Neural progenitor cell (in vitro differentiated cells): ENCODE results near the gene GARIN5B. TPM values are rescaled to one million over a fixed set of nuclear protein-coding genes. Genes with fewer than 3 reads are reported as not detected.

Source experiments
- DNase-seq: peaks from one replicate; pipeline ENCODE4 v3.0.0-alpha.2; 2016; ENCODE audit warnings: low spot score
- H2AFZ ChIP-seq: fragments of 200-600 bp; sonication (generic); replicated peaks from 2 replicates; pipeline ENCODE4 v1.6.1; 2016; ENCODE audit warnings: antibody characterized with exemption
- H3F3A ChIP-seq: fragments of 200-600 bp; sonication (generic); 2 replicates; pipeline ENCODE4 v1.6.1; 2016; ENCODE audit warnings: antibody characterized with exemption, low read depth
- H3K27ac ChIP-seq: fragments of 200-600 bp; sonication (generic); 2 replicates; pipeline ENCODE4 v1.5.1; 2016; ENCODE audit warnings: mild to moderate bottlenecking
- H3K27me3 ChIP-seq: fragments of 200-600 bp; sonication (generic); 2 replicates; pipeline ENCODE4 v1.6.1; 2016; ENCODE audit warnings: mild to moderate bottlenecking, moderate library complexity
- H3K36me3 ChIP-seq: fragments of 200-600 bp; sonication (generic); 2 replicates; pipeline ENCODE4 v1.5.1; 2016
- H3K4me1 ChIP-seq: fragments of 200-600 bp; sonication (generic); 2 replicates; pipeline ENCODE4 v1.6.1; 2016; ENCODE audit warnings: mixed run types
- H3K4me2 ChIP-seq: fragments of 200-600 bp; sonication (generic); 2 replicates; pipeline ENCODE4 v1.6.1; 2016
- H3K4me3 ChIP-seq: fragments of 200-600 bp; sonication (generic); 2 replicates; pipeline ENCODE4 v1.5.1; 2016
- H3K79me2 ChIP-seq: fragments of 200-600 bp; sonication (generic); 2 replicates; pipeline ENCODE4 v1.6.1; 2016; ENCODE audit warnings: low read depth
- H3K9ac ChIP-seq: fragments of 200-600 bp; sonication (generic); 2 replicates; pipeline ENCODE4 v1.6.1; 2016
- H3K9me3 ChIP-seq: fragments of 200-600 bp; sonication (generic); 2 replicates; pipeline ENCODE4 v1.5.1; 2016; ENCODE audit warnings: low read depth
- H4K20me1 ChIP-seq: fragments of 200-600 bp; sonication (generic); 2 replicates; pipeline ENCODE4 v1.6.1; 2016; ENCODE audit warnings: low read depth
- H3K27ac Mint-ChIP-seq: 3 replicates; pipeline ENCODE4 v1.8.0; 2021; ENCODE audit warnings: mixed read lengths
- H3K27me3 Mint-ChIP-seq: 2 replicates; pipeline ENCODE4 v1.8.0; 2022; ENCODE audit warnings: low read depth, mild to moderate bottlenecking, inconsistent platforms, moderate library complexity, mixed read lengths; ENCODE audit not compliant: insufficient read depth
- H3K36me3 Mint-ChIP-seq: 3 replicates; pipeline ENCODE4 v1.8.0; 2021; ENCODE audit warnings: mixed read lengths
- H3K4me1 Mint-ChIP-seq: 3 replicates; pipeline ENCODE4 v1.8.0; 2021; ENCODE audit warnings: mixed read lengths
- H3K4me3 Mint-ChIP-seq: 3 replicates; pipeline ENCODE4 v1.8.0; 2021; ENCODE audit warnings: mild to moderate bottlenecking, moderate library complexity, mixed read lengths
- H3K9me3 Mint-ChIP-seq: 3 replicates; pipeline ENCODE4 v1.8.0; 2020; ENCODE audit warnings: mixed read lengths
- EZH2 ChIP-seq: fragments of 200-600 bp; sonication (generic); IDR thresholded peaks from 2 replicates; pipeline ENCODE4 v1.6.1; 2017; ENCODE audit warnings: antibody characterized with exemption, mild to moderate bottlenecking, moderate library complexity
- EZH2phosphoT487 ChIP-seq: fragments of 200-600 bp; sonication (generic); IDR thresholded peaks from 2 replicates; pipeline ENCODE4 v1.6.1; 2017; ENCODE audit warnings: antibody characterized with exemption
- total RNA-seq: library from RNA; depleted of rRNA; stranded (reverse); fragments of >200 nt; gene quantifications from 2 replicates; pipeline ENCODE4 v1.2.3, GENCODE V29; 2015; ENCODE audit warnings: low replicate concordance
- TF ChIP-seq, protein P1 (sequence below): fragments of 200-600 bp; sonication (generic); IDR thresholded peaks from 2 replicates; pipeline ENCODE4 v1.5.1; 2017; ENCODE audit warnings: antibody characterized with exemption, mild to moderate bottlenecking

The GARIN5B gene
- total RNA-seq, 1 donor from 2014 or later = not detected

DNA sequence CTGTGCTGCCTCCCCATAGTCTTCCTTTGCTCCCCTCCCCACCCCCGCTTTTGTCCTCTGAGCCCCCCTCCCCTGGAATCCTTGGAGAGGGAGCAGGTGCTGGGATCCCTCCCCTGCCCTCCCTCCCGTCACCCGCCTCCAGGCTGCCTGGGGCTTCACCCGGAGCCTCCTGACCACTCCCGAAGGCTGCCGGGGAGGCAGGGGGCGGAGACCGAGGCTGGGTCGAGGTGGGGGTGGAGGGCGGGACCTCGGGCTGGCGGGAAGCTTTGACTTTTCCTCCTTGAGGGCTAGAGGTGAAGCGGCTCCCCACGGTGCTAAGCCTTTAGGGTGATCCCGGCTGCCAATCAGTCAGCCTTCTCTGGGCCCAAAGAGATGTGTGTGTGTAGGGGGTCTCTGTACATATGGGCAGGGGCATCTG lies 21.9 kb downstream of the GARIN5B start:
- Mint-ChIP-seq H3K36me3 (peaks cover 8% of the 10 kb centered on the region), H3K9me3 (no peaks in the 10 kb centered on the region), H3K4me1 (peaks cover 25% of the 10 kb centered on the region), H3K27ac (peak overlapping the region; percentile 29), H3K4me3 (peak overlapping the region; percentile 98), H3K27me3 (peaks cover 14% of the 10 kb centered on the region)
- no peak overlapping the region for H3K27ac ChIP-seq
- no peaks in the 10 kb centered on the region for H3K27me3 ChIP-seq
- H3K79me2 ChIP-seq = peaks cover 26% of the 10 kb centered on the region
- no peaks in the 10 kb centered on the region for H3K9me3 ChIP-seq
- H3K4me3 ChIP-seq = peak overlapping the region; percentile 95
- H3K36me3 ChIP-seq = no peaks in the 10 kb centered on the region
- H3K4me1 ChIP-seq = peaks cover 8% of the 10 kb centered on the region
- no peak for TF ChIP-seq EZH2phosphoT487
- TF ChIP-seq, protein P1, sequence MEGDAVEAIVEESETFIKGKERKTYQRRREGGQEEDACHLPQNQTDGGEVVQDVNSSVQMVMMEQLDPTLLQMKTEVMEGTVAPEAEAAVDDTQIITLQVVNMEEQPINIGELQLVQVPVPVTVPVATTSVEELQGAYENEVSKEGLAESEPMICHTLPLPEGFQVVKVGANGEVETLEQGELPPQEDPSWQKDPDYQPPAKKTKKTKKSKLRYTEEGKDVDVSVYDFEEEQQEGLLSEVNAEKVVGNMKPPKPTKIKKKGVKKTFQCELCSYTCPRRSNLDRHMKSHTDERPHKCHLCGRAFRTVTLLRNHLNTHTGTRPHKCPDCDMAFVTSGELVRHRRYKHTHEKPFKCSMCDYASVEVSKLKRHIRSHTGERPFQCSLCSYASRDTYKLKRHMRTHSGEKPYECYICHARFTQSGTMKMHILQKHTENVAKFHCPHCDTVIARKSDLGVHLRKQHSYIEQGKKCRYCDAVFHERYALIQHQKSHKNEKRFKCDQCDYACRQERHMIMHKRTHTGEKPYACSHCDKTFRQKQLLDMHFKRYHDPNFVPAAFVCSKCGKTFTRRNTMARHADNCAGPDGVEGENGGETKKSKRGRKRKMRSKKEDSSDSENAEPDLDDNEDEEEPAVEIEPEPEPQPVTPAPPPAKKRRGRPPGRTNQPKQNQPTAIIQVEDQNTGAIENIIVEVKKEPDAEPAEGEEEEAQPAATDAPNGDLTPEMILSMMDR = no peak
- no peak for TF ChIP-seq EZH2
- H3F3A ChIP-seq = peaks cover 13% of the 10 kb centered on the region
- DNase-seq = peak; percentile 93
- peaks cover 33% of the 10 kb centered on the region for H4K20me1 ChIP-seq
- H2AFZ ChIP-seq = no peak overlapping the region
- peak overlapping the region; percentile 74 for H3K9ac ChIP-seq
- peak overlapping the region; percentile 84 for H3K4me2 ChIP-seq

DNA sequence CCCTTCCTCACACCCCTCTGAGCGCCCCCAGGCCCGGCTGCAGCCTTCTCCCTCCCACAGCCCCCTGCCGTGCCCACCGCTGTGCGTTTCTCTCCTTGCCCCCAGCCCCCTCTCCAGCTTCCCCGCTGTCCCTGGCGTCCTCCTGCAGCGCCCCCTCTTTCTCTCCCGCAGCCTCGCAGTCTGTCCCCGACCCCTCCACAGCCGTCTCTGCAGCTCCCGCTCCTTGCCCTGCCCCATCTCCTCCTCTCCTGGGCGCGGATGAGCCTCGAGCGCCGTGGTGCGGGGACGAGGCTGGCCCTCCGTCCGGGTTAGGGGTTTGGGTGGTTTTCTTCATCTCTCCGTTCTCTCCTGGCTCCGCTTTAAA lies 22.3 kb downstream of the GARIN5B start:
- peaks cover 8% of the 10 kb centered on the region for H3K36me3 Mint-ChIP-seq
- Histone ChIP-seq H4K20me1 (peaks cover 28% of the 10 kb centered on the region), H3K27ac (peak overlapping the region; percentile 35), H3K79me2 (peaks cover 26% of the 10 kb centered on the region), H3K9ac (peak overlapping the region; percentile 74), H3K4me3 (peak overlapping the region; percentile 95), H3K27me3 (no peaks in the 10 kb centered on the region), H2AFZ (no peak overlapping the region), H3K4me1 (peaks cover 8% of the 10 kb centered on the region), H3K4me2 (peak overlapping the region; percentile 84), H3K9me3 (no peaks in the 10 kb centered on the region), H3F3A (peaks cover 13% of the 10 kb centered on the region), H3K36me3 (no peaks in the 10 kb centered on the region)
- H3K4me1 Mint-ChIP-seq = peaks cover 25% of the 10 kb centered on the region
- H3K27ac Mint-ChIP-seq = peak overlapping the region; percentile 29
- peaks cover 14% of the 10 kb centered on the region for H3K27me3 Mint-ChIP-seq
- peak; percentile 66 for DNase-seq
- no peaks in the 10 kb centered on the region for H3K9me3 Mint-ChIP-seq
- TF ChIP-seq EZH2phosphoT487 (no peak), EZH2 (no peak)
- TF ChIP-seq, protein P1 = peak; percentile 40
- H3K4me3 Mint-ChIP-seq = peak overlapping the region; percentile 98

DNA sequence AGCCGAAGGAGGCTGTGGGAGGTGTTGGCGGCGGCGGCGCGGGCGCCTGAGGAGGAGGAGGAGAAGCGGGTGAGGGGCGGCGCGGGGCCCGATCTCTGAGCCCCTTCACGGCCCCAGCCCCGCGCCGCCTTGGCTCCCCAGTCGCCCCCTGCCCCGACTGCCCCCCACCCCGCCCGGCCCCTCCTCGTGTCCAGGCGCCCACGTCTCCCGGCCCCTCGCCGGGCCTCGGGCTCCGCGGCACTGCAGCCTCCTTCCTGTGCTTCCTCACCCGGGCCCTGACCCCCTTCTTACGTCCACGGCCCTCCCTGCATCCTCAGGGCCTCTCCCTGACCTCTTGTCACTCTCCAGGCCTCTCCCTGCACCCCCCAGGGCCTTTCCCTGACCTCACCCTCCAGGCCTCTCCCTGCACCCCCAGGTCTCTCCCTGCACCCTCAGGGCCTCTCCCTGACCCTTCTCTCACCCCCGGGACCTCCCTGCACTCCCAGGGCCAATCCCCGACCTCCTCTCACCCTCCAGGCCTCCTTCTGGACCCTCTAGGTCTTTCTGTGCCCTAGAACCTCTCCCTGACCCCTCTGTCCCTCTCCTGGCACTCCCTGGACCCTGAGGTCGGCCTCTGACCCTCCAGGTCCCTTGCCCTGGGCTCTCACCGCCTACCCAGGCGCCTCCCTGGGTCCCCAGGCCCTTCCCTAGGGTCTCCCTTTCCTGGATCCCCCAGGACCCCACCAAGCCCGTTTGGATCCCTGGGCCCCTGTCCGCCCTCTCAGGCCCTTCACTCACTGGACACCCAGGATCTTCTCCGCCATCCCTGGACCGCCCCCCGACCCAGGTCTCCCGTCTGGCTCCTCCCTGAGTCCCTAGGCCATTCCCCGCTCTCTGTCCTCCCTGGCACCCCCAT lies 22.9 kb downstream of the GARIN5B start:
- Mint-ChIP-seq H3K4me1 (peaks cover 21% of the 10 kb centered on the region), H3K36me3 (peaks cover 8% of the 10 kb centered on the region), H3K9me3 (no peaks in the 10 kb centered on the region), H3K4me3 (peak overlapping the region; percentile 98), H3K27me3 (peaks cover 12% of the 10 kb centered on the region), H3K27ac (peak overlapping the region; percentile 98)
- Histone ChIP-seq H3K36me3 (no peaks in the 10 kb centered on the region), H3K9ac (peak overlapping the region; percentile 74), H3K4me2 (peak overlapping the region; percentile 84), H3K4me1 (peaks cover 8% of the 10 kb centered on the region), H3K79me2 (peaks cover 26% of the 10 kb centered on the region), H3K27ac (peak overlapping the region; percentile 56), H3K9me3 (no peaks in the 10 kb centered on the region), H4K20me1 (peaks cover 27% of the 10 kb centered on the region), H3K27me3 (no peaks in the 10 kb centered on the region), H3K4me3 (peak overlapping the region; percentile 95), H2AFZ (no peak overlapping the region), H3F3A (peaks cover 13% of the 10 kb centered on the region)
- no peak for DNase-seq
- TF ChIP-seq, protein P1 = no peak
- TF ChIP-seq EZH2 (no peak), EZH2phosphoT487 (no peak)
